ENCODE measurements around the gene ESRP2.

- no peak for TF ChIP-seq POLR2A (IDR thresholded peaks at IDR 0.05; ENCODE audit: low read depth, low read length)
- TF ChIP-seq TAF1 (IDR thresholded peaks at IDR 0.05; ENCODE audit: borderline replicate concordance, low read depth, low read length), result no peak
Measured at GRCh38 chr16:68206245-68206644, 29.7 kb downstream of the ESRP2 start.

Data from GM12892 (cell line).